ENCODE results near the gene UBAC2.

Gene UBAC2

GRCh38 chr13:99295488-99296252 is 95.0 kb downstream of the UBAC2 start:
- no peak for DNase-seq (ENCODE audit: low read depth)

- peak; percentile 54 for DNase-seq (ENCODE audit: low read depth)
Observed at GRCh38 chr13:99296398-99296797, 95.7 kb downstream of the UBAC2 start.

GRCh38 chr13:99297331-99297730 is 96.7 kb downstream of the UBAC2 start:
- peak; percentile 50 for DNase-seq (ENCODE audit: low read depth)

- no peak for DNase-seq (ENCODE audit: low read depth)
Observed at GRCh38 chr13:99298056-99298455, 97.4 kb downstream of the UBAC2 start.

GRCh38 chr13:99299256-99299919 is 98.7 kb downstream of the UBAC2 start:
- no peak for DNase-seq (ENCODE audit: low read depth)

- DNase-seq (ENCODE audit: low read depth): no peak
Observed at GRCh38 chr13:99299920-99300341, 99.3 kb downstream of the UBAC2 start.

- no peak for DNase-seq (ENCODE audit: low read depth)
Observed at GRCh38 chr13:99301056-99301838, 100.6 kb downstream of the UBAC2 start.

- DNase-seq (ENCODE audit: low read depth): no peak
Observed at GRCh38 chr13:99301913-99302636, 101.4 kb downstream of the UBAC2 start.

GRCh38 chr13:99302637-99303505 is 102.2 kb downstream of the UBAC2 start:
- DNase-seq (ENCODE audit: low read depth): no peak

GRCh38 chr13:99303863-99304521 is 103.3 kb downstream of the UBAC2 start:
- DNase-seq (ENCODE audit: low read depth): no peak

GRCh38 chr13:99304541-99304940 is 103.9 kb downstream of the UBAC2 start:
- no peak for DNase-seq (ENCODE audit: low read depth)

- DNase-seq (ENCODE audit: low read depth): no peak
Observed at GRCh38 chr13:99305158-99305557, 104.5 kb downstream of the UBAC2 start.

GRCh38 chr13:99305566-99305965 is 104.9 kb downstream of the UBAC2 start:
- no peak for DNase-seq (ENCODE audit: low read depth)

- DNase-seq (ENCODE audit: low read depth): no peak
Observed at GRCh38 chr13:99307247-99307646, 106.6 kb downstream of the UBAC2 start, which contains the start of gene GPR183. GPR183 (minus strand) TSS chr13:99307399; CDS start chr13:99296145, 11,254 bp downstream.

GRCh38 chr13:99307648-99308339 is 107.1 kb downstream of the UBAC2 start:
- peak; percentile 92 for DNase-seq (ENCODE audit: low read depth)

- peak; percentile 85 for DNase-seq (ENCODE audit: low read depth)
Observed at GRCh38 chr13:99308471-99309087, 107.9 kb downstream of the UBAC2 start.

- peak; percentile 90 for DNase-seq (ENCODE audit: low read depth)
Observed at GRCh38 chr13:99310382-99311031, 109.9 kb downstream of the UBAC2 start.

- no peak for DNase-seq (ENCODE audit: low read depth)
Observed at GRCh38 chr13:99311137-99311536, 110.5 kb downstream of the UBAC2 start.
